Ascending aorta (tissue), 2 donors: Measurements from ENCODE around the gene SLC16A12. TPM values are rescaled to one million over a fixed set of nuclear protein-coding genes. Genes with fewer than 3 reads are reported as not detected.
"Not testable (repeated sequence)": the region's sequence is repeated elsewhere in the genome, so short reads cannot be mapped to it uniquely, and the experiment has no call there.

Experiments
- DNase-seq, 2 donors: peaks; one replicate each; pipeline ENCODE4 v3.0.0-alpha.2; 2019; ENCODE audit warnings: low spot score in 2 of 2
- H3K27ac ChIP-seq, 2 donors: fragments of 200-600 bp; sonication (generic); one replicate each; pipeline ENCODE4 v1.5.1; 2016 to 2017; ENCODE audit warnings: mild to moderate bottlenecking in 1 of 2
- H3K27me3 ChIP-seq: fragments of 200-600 bp; sonication (generic); one replicate; pipeline ENCODE4 v1.5.1; 2017
- H3K36me3 ChIP-seq, 2 donors: fragments of 200-600 bp; sonication (generic); one replicate each; pipeline ENCODE4 v1.5.1; 2016
- H3K4me1 ChIP-seq, 2 donors: fragments of 200-600 bp; sonication (generic); one replicate each; pipeline ENCODE4 v1.5.1; 2016 to 2017; ENCODE audit warnings: mild to moderate bottlenecking in 1 of 2
- H3K4me3 ChIP-seq, 2 donors: fragments of 200-600 bp; sonication (generic); one replicate each; pipeline ENCODE4 v1.5.1; 2016 to 2017; ENCODE audit warnings: mild to moderate bottlenecking in 1 of 2
- H3K9me3 ChIP-seq, 2 donors: fragments of 200-600 bp; sonication (generic); one replicate each; pipeline ENCODE4 v1.5.1; 2016
- intact Hi-C: fragments of 100-400 bp; cut with DNase I; formaldehyde crosslinking; loops from one replicate; pipeline ENCODE4 v1.15.1; 2023
- total RNA-seq: library from RNA; depleted of rRNA; stranded (reverse); fragments of >200 nt; gene quantifications from one replicate; pipeline ENCODE4 v1.1.0, GENCODE V29; 2016
- TF ChIP-seq, protein P1 (sequence below), 3 experiments: fragments of 200-600 bp in 2 of 3; fragments of 450-650 bp in 1 of 3; sonication (generic) in 2 of 3; IDR thresholded peaks; one replicate each; pipeline ENCODE4 v1.5.1; 2016 to 2019; ENCODE audit warnings: antibody characterized with exemption in 3 of 3, mild to moderate bottlenecking in 1 of 3, moderate library complexity in 1 of 3

The SLC16A12 gene
- total RNA-seq, 1 donor from 2014 or later, result not detected

DNA sequence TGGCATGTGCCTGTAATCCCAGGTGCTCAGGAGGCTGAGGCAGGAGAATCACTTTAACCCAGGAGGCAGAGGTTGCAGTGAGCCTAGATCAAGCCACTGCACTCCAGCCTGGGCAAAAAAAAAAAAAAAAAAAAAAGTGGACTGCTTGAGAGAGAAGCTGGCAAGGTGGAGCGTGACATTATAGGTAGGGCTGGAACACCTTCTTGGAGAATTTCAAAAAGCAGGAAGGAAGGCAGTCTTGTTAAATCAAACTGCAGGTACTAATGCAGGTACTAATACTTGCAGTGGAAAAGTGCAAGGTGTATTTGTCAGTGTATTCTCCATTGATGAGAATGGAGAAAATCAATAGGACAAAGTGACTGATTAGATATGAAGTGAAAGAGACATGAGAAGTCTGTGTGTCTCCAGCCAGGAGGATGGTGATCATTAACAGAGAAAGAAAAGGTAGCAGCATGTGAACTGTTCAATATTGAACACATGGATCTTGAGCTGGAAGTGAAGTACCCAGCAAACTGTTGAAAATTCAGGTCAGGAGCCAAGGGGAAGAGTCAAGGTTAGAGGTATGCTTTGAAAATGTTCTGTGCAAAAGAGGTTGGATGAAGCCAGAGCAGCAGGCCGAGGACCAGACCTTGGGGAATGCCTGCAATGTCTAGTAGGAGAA, 12.6 kb upstream of the SLC16A12 start:
- no peaks in the 10 kb centered on the region for H3K4me1 ChIP-seq
- H3K27ac ChIP-seq, result no peak overlapping the region
- no peak for DNase-seq
- no peak overlapping the region for H3K4me3 ChIP-seq
- TF ChIP-seq, protein P1, sequence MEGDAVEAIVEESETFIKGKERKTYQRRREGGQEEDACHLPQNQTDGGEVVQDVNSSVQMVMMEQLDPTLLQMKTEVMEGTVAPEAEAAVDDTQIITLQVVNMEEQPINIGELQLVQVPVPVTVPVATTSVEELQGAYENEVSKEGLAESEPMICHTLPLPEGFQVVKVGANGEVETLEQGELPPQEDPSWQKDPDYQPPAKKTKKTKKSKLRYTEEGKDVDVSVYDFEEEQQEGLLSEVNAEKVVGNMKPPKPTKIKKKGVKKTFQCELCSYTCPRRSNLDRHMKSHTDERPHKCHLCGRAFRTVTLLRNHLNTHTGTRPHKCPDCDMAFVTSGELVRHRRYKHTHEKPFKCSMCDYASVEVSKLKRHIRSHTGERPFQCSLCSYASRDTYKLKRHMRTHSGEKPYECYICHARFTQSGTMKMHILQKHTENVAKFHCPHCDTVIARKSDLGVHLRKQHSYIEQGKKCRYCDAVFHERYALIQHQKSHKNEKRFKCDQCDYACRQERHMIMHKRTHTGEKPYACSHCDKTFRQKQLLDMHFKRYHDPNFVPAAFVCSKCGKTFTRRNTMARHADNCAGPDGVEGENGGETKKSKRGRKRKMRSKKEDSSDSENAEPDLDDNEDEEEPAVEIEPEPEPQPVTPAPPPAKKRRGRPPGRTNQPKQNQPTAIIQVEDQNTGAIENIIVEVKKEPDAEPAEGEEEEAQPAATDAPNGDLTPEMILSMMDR (IDR thresholded peaks at IDR 0.05), result no peak
- H3K27me3 ChIP-seq, result no peaks in the 10 kb centered on the region
- no peaks in the 10 kb centered on the region for H3K36me3 ChIP-seq
- intact Hi-C loops, result no loop called here
- H3K9me3 ChIP-seq, result no peaks in the 10 kb centered on the region

DNA sequence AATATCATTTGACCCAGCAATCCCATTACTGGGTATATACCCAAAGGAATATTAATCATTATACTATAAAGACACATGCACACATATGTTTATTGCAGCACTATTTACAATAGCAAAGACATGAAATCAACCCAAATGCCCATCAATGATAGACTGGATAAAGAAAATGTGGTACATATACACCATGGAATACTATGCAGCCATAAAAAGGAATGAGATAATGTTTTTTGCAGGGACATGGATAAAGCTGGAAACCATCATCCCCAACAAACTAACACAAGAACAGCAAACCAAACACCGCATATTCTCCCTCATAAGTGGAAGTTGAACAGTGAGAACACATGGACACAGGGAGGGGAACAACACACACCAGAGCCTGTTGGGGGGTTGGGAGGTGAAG, 11.3 kb upstream of the SLC16A12 start:
- H3K27ac ChIP-seq, H3K4me3 ChIP-seq, DNase-seq, H3K4me1 ChIP-seq, H3K9me3 ChIP-seq, H3K27me3 ChIP-seq, H3K36me3 ChIP-seq, intact Hi-C loops: not testable (repeated sequence)

DNA sequence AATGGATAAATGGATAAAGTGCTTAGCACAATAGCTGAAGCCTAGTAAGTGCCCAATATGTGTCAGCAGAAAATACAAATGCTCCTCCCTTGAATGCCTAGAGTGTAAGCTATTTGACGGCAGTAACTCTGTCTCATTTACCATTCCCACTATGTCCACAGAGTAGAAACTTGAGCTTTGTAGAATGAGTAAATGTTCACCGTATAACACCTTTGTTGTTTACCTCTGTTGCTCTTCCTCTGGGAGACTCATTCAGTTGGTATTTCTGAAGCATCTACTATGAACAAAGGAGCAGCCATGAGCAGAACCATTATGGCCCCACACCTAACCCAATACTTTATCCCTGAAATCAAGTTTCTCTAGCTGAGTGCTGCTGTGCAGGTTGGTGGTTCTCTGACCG, 8.4 kb upstream of the SLC16A12 start:
- H3K27me3 ChIP-seq, result no peaks in the 10 kb centered on the region
- no peak overlapping the region for H3K27ac ChIP-seq
- H3K4me1 ChIP-seq, result no peaks in the 10 kb centered on the region
- intact Hi-C loops, result no loop called here
- DNase-seq, result no peak
- no peak overlapping the region for H3K4me3 ChIP-seq
- H3K36me3 ChIP-seq, result no peaks in the 10 kb centered on the region
- TF ChIP-seq, protein P1 (IDR thresholded peaks at IDR 0.05), result no peak
- no peaks in the 10 kb centered on the region for H3K9me3 ChIP-seq

DNA sequence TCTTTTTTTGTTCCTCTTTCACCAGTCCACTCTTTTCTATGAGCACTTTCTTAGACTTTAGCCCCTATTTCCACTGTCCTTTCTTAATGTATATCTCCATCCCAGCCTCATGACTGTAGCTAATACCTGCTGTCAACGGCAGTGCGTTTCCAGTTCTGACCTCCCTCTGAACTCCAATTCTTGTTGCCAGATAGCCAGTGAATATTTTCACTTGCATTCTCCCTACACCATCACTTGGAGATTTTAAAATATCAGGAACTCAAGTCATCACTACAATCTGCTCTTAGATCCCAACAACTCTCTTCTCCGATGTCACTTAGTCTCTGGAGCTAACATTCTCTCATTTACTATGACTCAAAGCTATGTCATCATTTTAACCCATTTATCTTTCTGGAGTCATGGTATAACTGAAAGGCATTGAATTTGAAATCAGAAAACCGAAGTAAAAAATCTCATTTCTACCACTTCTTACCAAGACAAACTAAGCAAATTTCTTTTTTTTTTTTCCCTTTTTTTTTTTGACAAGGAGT, 5.1 kb upstream of the SLC16A12 start:
- intact Hi-C loops, result no loop called here
- Histone ChIP-seq H3K9me3 (no peaks in the 10 kb centered on the region), H3K36me3 (no peaks in the 10 kb centered on the region), H3K4me3 (no peak overlapping the region), H3K27me3 (peaks cover 5% of the 10 kb centered on the region), H3K4me1 (peaks cover 0 to 3% of the 10 kb centered on the region in 2 donors), H3K27ac (no peak overlapping the region)
- TF ChIP-seq, protein P1 (IDR thresholded peaks at IDR 0.05), result no peak
- DNase-seq, result no peak

DNA sequence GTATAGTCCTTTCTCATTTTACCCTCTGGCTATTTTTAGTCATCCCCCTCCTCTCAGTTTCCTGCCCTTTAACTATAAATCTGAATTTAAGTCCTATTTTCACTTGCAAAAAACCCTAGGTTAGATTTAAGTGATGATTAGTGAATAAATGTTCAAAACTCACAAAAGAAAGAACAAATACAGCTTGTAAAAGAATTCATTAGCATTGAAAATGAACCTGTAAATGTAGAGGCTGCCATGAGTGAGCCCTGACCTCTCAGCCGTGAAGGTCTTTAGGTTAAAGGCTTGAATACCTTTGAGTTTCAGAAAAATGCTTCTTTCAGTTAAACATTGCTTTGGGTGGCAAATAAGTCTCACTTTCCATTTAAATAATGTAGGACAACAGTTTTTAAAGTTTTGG, 2.0 kb upstream of the SLC16A12 start:
- peaks cover 9% of the 10 kb centered on the region for H3K27me3 ChIP-seq
- no peak for DNase-seq
- TF ChIP-seq, protein P1 (IDR thresholded peaks at IDR 0.05), result no peak
- H3K9me3 ChIP-seq, result no peaks in the 10 kb centered on the region
- no peak overlapping the region for H3K4me3 ChIP-seq
- no peak overlapping the region for H3K27ac ChIP-seq
- intact Hi-C loops, result no loop called here
- no peaks in the 10 kb centered on the region for H3K36me3 ChIP-seq
- peaks cover 4 to 6% of the 10 kb centered on the region in 2 donors for H3K4me1 ChIP-seq

DNA sequence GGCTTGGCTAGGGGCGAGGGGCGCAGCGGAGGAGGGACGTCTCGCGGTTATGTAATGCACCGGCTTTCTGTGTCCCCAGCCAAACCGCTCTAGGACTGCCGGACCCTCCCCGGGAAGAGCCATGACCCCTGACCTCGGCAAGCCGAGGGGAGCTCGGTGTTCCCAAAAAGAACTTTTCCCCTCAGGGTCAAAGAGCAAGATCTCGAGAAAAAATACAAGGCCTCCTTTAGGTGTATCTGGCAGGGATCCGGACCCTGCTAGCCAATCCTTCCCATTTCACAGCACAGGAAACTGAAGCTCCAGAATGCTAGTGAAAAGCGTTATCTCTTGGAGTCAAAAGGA, 590 bp upstream of the SLC16A12 start:
- no peaks in the 10 kb centered on the region for H3K9me3 ChIP-seq
- H3K36me3 ChIP-seq, result no peaks in the 10 kb centered on the region
- peaks cover 4 to 6% of the 10 kb centered on the region in 2 donors for H3K4me1 ChIP-seq
- H3K27ac ChIP-seq, result no peak overlapping the region
- DNase-seq, result no peak
- H3K4me3 ChIP-seq, result peak overlapping the region; percentile 46 to 64
- H3K27me3 ChIP-seq, result peaks cover 9% of the 10 kb centered on the region
- intact Hi-C loops, result no loop called here
- TF ChIP-seq, protein P1 (IDR thresholded peaks at IDR 0.05), result no peak
